GM19238 (cell line): ENCODE results near the gene PDE10A.
"Not testable (repeated sequence)": the region's sequence is repeated elsewhere in the genome, so short reads cannot be mapped to it uniquely, and the experiment has no call there.

Source experiments
- DNase-seq: peaks from one replicate; pipeline ENCODE4 v3.0.0; 2011; ENCODE audit warnings: low spot score; ENCODE audit not compliant: insufficient read length

Gene PDE10A

GRCh38 chr6:165484178-165484889, 178.7 kb downstream of the PDE10A start:
- no peak for DNase-seq

GRCh38 chr6:165481921-165482320, 181.1 kb downstream of the PDE10A start:
- no peak for DNase-seq

GRCh38 chr6:165480916-165481315, 182.1 kb downstream of the PDE10A start:
- no peak for DNase-seq

- DNase-seq: no peak
These were observed 184.5 kb downstream of the PDE10A start for GRCh38 chr6:165478581-165478980.

- DNase-seq: no peak
These were observed 193.6 kb downstream of the PDE10A start for GRCh38 chr6:165469483-165469882.

- no peak for DNase-seq
These were observed 194.5 kb downstream of the PDE10A start for GRCh38 chr6:165468340-165469235.

GRCh38 chr6:165463499-165463898, 199.5 kb downstream of the PDE10A start:
- not testable (repeated sequence) for DNase-seq

GRCh38 chr6:165459605-165460301, 203.3 kb downstream of the PDE10A start:
- not testable (repeated sequence) for DNase-seq

- no peak for DNase-seq
These were observed 204.9 kb downstream of the PDE10A start for GRCh38 chr6:165458134-165458533.

- no peak for DNase-seq
These were observed 206.8 kb downstream of the PDE10A start for GRCh38 chr6:165456286-165456685.

GRCh38 chr6:165455488-165455887, 207.6 kb downstream of the PDE10A start:
- DNase-seq: no peak

- DNase-seq: no peak
These were observed 209.6 kb downstream of the PDE10A start for GRCh38 chr6:165453395-165453794.

- DNase-seq: no peak
These were observed 211.2 kb downstream of the PDE10A start for GRCh38 chr6:165451838-165452237.

GRCh38 chr6:165448210-165448609, 214.8 kb downstream of the PDE10A start:
- no peak for DNase-seq

- DNase-seq: no peak
These were observed 215.9 kb downstream of the PDE10A start for GRCh38 chr6:165447141-165447540.

GRCh38 chr6:165446331-165446730, 216.7 kb downstream of the PDE10A start:
- DNase-seq: no peak

GRCh38 chr6:165443462-165443861, 219.6 kb downstream of the PDE10A start:
- DNase-seq: no peak

GRCh38 chr6:165441181-165441580, 221.9 kb downstream of the PDE10A start:
- DNase-seq: no peak

GRCh38 chr6:165439928-165440554, 223.0 kb downstream of the PDE10A start:
- DNase-seq: no peak

- no peak for DNase-seq
These were observed 236.1 kb downstream of the PDE10A start for GRCh38 chr6:165426892-165427291.

GRCh38 chr6:165422192-165422591, 240.8 kb downstream of the PDE10A start:
- DNase-seq: no peak
